Nephron (organoid): ENCODE measurements around the gene MCCC2.
"Not testable (repeated sequence)": the region's sequence is repeated elsewhere in the genome, so short reads cannot be mapped to it uniquely, and the experiment has no call there.

Experiments used
- H3K27ac Mint-ChIP-seq, 3 experiments: 2 replicates each; pipeline ENCODE4 v1.8.0; 2020; ENCODE audit warnings: mixed read lengths in 3 of 3, mild to moderate bottlenecking in 2 of 3, moderate library complexity in 1 of 3
- H3K27me3 Mint-ChIP-seq: 2 replicates; pipeline ENCODE4 v1.8.0; 2021; ENCODE audit warnings: low read depth, mild to moderate bottlenecking, moderate library complexity, mixed read lengths
- H3K36me3 Mint-ChIP-seq: 2 replicates; pipeline ENCODE4 v1.8.0; 2020; ENCODE audit warnings: low read depth, mixed read lengths
- H3K4me1 Mint-ChIP-seq: 2 replicates; pipeline ENCODE4 v1.8.0; 2020; ENCODE audit warnings: mixed read lengths
- H3K4me3 Mint-ChIP-seq, 3 experiments: 2 replicates each; pipeline ENCODE4 v1.8.0; 2020; ENCODE audit warnings: mild to moderate bottlenecking in 3 of 3, mixed read lengths in 3 of 3, moderate library complexity in 2 of 3
- H3K9me3 Mint-ChIP-seq: 2 replicates; pipeline ENCODE4 v1.8.0; 2020; ENCODE audit warnings: mixed read lengths
- TF ChIP-seq, protein P1 (sequence below), 3 experiments: fragments of 200-600 bp; sonication (generic); IDR thresholded peaks; one replicate each; pipeline ENCODE4 v1.5.0; 2021; ENCODE audit warnings: antibody characterized with exemption in 3 of 3; ENCODE audit not compliant: unreplicated experiment in 3 of 3

MCCC2 gene

GRCh38 chr5:71632168-71632567 is 45.0 kb downstream of the MCCC2 start:
- TF ChIP-seq, protein P1, sequence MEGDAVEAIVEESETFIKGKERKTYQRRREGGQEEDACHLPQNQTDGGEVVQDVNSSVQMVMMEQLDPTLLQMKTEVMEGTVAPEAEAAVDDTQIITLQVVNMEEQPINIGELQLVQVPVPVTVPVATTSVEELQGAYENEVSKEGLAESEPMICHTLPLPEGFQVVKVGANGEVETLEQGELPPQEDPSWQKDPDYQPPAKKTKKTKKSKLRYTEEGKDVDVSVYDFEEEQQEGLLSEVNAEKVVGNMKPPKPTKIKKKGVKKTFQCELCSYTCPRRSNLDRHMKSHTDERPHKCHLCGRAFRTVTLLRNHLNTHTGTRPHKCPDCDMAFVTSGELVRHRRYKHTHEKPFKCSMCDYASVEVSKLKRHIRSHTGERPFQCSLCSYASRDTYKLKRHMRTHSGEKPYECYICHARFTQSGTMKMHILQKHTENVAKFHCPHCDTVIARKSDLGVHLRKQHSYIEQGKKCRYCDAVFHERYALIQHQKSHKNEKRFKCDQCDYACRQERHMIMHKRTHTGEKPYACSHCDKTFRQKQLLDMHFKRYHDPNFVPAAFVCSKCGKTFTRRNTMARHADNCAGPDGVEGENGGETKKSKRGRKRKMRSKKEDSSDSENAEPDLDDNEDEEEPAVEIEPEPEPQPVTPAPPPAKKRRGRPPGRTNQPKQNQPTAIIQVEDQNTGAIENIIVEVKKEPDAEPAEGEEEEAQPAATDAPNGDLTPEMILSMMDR (IDR thresholded peaks at IDR 0.05; ENCODE audit: unreplicated experiment in 3 of 3): no peak
- peaks cover 54% of the 10 kb centered on the region for H3K36me3 Mint-ChIP-seq
- H3K4me1 Mint-ChIP-seq: no peaks in the 10 kb centered on the region
- H3K4me3 Mint-ChIP-seq: no peak overlapping the region
- no peaks in the 10 kb centered on the region for H3K27me3 Mint-ChIP-seq
- no peaks in the 10 kb centered on the region for H3K9me3 Mint-ChIP-seq
- H3K27ac Mint-ChIP-seq: no peak overlapping the region

- peaks cover 59% of the 10 kb centered on the region for H3K36me3 Mint-ChIP-seq
- peaks cover 8% of the 10 kb centered on the region for H3K9me3 Mint-ChIP-seq
- H3K27me3 Mint-ChIP-seq: no peaks in the 10 kb centered on the region
- H3K4me1 Mint-ChIP-seq: no peaks in the 10 kb centered on the region
- no peak overlapping the region for H3K4me3 Mint-ChIP-seq
- TF ChIP-seq, protein P1 (IDR thresholded peaks at IDR 0.05; ENCODE audit: unreplicated experiment in 3 of 3): no peak
- no peak overlapping the region for H3K27ac Mint-ChIP-seq
These were observed 46.4 kb downstream of the MCCC2 start for GRCh38 chr5:71633255-71634155.

GRCh38 chr5:71637133-71637532 is 50.0 kb downstream of the MCCC2 start:
- TF ChIP-seq, protein P1 (IDR thresholded peaks at IDR 0.05; ENCODE audit: unreplicated experiment in 3 of 3): no peak
- Mint-ChIP-seq H3K4me1 (no peaks in the 10 kb centered on the region), H3K4me3 (no peak overlapping the region), H3K27me3 (no peaks in the 10 kb centered on the region), H3K9me3 (peaks cover 22% of the 10 kb centered on the region), H3K36me3 (peaks cover 84% of the 10 kb centered on the region), H3K27ac (no peak overlapping the region)

GRCh38 chr5:71640408-71640807 is 53.3 kb downstream of the MCCC2 start:
- Mint-ChIP-seq H3K9me3 (peaks cover 22% of the 10 kb centered on the region), H3K4me1 (no peaks in the 10 kb centered on the region), H3K27me3 (no peaks in the 10 kb centered on the region), H3K4me3 (no peak overlapping the region), H3K36me3 (peaks cover 66% of the 10 kb centered on the region), H3K27ac (no peak overlapping the region)
- TF ChIP-seq, protein P1 (IDR thresholded peaks at IDR 0.05; ENCODE audit: unreplicated experiment in 3 of 3): no peak

DNA sequence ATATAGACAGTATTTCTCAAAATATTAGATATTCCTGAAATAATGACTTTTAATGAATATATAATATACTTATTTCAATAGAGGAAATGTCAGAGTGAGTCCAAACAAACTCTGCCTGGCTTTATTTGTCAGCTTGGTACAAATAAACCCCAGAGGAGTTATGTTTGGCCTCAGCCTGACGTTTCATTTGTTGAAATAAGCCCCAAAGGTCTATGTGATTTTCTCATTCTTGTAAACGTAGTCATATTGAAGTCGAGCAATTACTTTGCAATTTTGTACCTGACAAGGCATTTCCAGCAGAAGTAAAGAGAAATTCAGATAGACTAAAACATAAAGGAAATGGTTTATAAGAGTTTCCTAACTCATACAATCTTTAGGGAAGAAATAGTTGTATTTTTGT is 57.9 kb downstream of the MCCC2 start:
- no peak overlapping the region for H3K27ac Mint-ChIP-seq
- no peaks in the 10 kb centered on the region for H3K27me3 Mint-ChIP-seq
- peaks cover 68% of the 10 kb centered on the region for H3K36me3 Mint-ChIP-seq
- TF ChIP-seq, protein P1 (IDR thresholded peaks at IDR 0.05; ENCODE audit: unreplicated experiment in 3 of 3): no peak
- H3K4me1 Mint-ChIP-seq: no peaks in the 10 kb centered on the region
- no peak overlapping the region for H3K4me3 Mint-ChIP-seq
- no peaks in the 10 kb centered on the region for H3K9me3 Mint-ChIP-seq

GRCh38 chr5:71650940-71651339 is 63.8 kb downstream of the MCCC2 start:
- H3K4me1 Mint-ChIP-seq, H3K27me3 Mint-ChIP-seq, H3K4me3 Mint-ChIP-seq, H3K27ac Mint-ChIP-seq, H3K9me3 Mint-ChIP-seq: not testable (repeated sequence)
- peaks cover 63% of the 10 kb centered on the region for H3K36me3 Mint-ChIP-seq
